ENCODE data around the gene PRSS56. TPM values are rescaled to one million over a fixed set of nuclear protein-coding genes. Genes with fewer than 3 reads are reported as not detected.

Gene PRSS56
- total and polyA plus RNA-seq, 8 donors: not detected

DNA sequence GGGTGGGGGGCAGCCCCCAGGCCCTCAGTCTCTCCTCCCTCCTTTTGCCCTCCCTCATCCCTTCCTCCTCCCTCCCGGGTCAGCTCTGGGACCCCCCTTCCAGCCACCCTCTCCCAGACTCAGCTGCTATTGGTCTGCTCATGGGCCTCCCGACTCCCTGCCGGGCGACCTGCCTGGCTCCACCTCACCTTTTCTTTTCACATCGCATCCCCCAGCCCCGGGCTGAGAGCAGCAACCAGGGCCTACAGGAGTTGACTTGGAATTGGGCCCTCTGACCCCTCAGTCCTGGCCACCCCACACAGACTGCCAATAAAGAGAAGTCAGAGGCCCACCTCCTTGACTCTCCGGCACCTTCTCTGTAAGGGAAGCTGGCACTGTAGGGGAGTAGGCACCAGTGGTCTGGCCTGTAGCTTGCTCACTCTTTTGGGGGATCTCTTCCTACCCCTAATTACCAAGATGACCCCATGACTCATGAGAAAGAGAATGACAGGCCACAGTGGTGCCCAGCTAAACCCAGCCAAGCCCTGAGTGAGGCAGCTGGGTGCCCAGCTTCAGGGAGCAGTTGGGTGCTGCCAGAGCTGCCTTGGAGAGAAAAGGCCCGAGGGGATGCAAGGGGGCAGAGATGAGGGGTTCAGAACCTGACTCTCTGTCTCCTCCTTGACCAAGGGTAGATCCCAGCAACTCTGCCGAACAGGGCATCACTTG lies 30.5 kb upstream of the PRSS56 start:
- H3K9me3 ChIP-seq: no peaks in the 10 kb centered on the region
- 63 to 74% (median 70%) methylated on average over 8 to 9 of the region's 9 CpGs for WGBS, 5 donors
- DNase-seq: no peak
- intact Hi-C loops (cut with DNase I; ENCODE audit: low total_unique reads): no loop called here
- no peak for TF ChIP-seq POLR2A (IDR thresholded peaks at IDR 0.05)
- no peak for TF ChIP-seq POLR2AphosphoS5 (IDR thresholded peaks at IDR 0.05)
- TF ChIP-seq EP300 (IDR thresholded peaks at IDR 0.05): no peak
- TF ChIP-seq, protein P1, sequence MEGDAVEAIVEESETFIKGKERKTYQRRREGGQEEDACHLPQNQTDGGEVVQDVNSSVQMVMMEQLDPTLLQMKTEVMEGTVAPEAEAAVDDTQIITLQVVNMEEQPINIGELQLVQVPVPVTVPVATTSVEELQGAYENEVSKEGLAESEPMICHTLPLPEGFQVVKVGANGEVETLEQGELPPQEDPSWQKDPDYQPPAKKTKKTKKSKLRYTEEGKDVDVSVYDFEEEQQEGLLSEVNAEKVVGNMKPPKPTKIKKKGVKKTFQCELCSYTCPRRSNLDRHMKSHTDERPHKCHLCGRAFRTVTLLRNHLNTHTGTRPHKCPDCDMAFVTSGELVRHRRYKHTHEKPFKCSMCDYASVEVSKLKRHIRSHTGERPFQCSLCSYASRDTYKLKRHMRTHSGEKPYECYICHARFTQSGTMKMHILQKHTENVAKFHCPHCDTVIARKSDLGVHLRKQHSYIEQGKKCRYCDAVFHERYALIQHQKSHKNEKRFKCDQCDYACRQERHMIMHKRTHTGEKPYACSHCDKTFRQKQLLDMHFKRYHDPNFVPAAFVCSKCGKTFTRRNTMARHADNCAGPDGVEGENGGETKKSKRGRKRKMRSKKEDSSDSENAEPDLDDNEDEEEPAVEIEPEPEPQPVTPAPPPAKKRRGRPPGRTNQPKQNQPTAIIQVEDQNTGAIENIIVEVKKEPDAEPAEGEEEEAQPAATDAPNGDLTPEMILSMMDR (IDR thresholded peaks at IDR 0.05): no peak
- H3K27me3 ChIP-seq: peaks cover 25 to 76% (median 37%) of the 10 kb centered on the region in 3 donors
- no peaks in the 10 kb centered on the region for H3K36me3 ChIP-seq
- no peak overlapping the region for H3K27ac ChIP-seq
- peaks cover 10 to 28% (median 19%) of the 10 kb centered on the region in 4 donors for H3K4me1 ChIP-seq
- no peak overlapping the region for H3K4me3 ChIP-seq

DNA sequence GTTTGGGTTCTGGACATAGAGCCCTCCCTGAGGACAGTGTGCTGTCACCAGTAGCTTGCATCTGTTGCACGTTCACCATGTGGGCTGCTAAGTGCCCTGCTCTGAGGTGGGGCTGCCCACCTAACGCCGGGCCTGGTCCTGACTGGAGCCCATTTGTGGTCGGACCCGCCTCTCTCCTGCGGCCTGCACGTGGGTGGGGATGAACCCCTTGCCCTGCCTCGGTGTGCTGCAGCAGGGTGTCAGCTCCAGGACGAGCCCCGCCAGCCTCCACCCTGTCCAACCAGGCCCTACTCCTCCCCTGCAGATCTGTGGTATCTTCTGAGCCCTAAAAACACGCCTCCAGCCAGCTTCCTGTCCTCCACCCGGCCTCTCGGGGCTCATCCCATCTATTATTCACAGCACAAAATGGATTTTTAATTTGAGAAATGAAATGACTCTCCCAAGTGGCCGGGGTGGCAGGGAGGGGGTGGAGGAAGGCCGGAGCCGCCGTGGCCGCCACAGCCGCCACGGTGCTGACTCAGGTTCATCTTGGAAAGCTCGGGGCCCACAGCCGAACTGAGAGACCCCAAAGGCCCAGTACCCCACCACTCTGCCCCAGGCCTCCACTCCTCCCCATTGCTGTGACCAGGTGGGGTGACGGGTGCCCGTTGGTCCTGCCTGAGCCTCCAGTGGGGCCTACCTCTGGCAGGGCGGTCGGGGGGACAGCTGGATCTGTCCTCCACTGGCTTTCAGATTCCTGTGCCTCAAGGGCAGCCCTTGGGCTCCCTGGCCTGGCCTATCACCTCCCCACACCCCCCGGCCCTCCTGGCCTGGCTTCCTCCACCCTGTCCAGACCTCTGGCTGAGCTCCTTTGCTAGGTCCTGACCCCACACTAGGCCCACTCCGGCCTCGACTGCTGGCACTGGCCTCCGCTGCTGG lies 29.7 kb upstream of the PRSS56 start:
- 83 to 89% (median 87%) methylated on average over 24 to 30 of the region's 30 CpGs for WGBS, 5 donors
- intact Hi-C loops (cut with DNase I; ENCODE audit: low total_unique reads): no loop called here

DNA sequence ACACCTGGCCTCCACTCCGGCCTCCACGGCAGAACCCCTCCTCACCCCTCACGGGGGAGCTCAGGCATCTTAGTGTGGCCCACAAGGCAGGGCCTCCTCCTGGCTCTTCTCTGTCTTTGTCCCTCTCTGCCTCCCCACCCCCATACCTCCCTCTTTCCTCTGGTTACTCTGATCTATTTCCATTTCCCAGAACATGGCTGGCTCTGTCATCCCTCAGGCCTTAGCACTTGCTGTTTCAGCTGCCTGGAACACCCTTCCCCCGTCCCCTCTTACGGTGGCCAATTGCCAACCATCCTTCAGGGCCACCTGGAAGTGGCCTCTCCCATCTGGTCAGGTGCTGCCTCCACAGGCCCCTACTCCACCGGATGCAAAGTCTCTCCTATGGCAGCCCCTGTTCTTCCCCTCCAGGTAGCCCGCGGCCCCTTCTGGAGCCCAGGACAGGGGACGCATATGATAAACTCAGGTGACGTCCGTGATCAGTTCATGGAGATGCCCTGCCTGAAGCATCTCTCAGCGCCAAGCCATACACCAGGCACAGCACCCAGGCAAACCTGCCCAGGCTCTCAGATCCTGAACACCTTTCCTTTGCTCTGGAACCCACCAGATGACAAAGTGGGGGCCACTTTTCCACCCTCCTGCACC lies 28.9 kb upstream of the PRSS56 start:
- 81 to 95% (median 89%) methylated on average over 12 of the region's 12 CpGs for WGBS, 5 donors
- H3K9me3 ChIP-seq: no peaks in the 10 kb centered on the region
- H3K4me3 ChIP-seq: no peak overlapping the region
- H3K27ac ChIP-seq: no peak overlapping the region
- TF ChIP-seq POLR2A (IDR thresholded peaks at IDR 0.05): no peak
- TF ChIP-seq, protein P1 (IDR thresholded peaks at IDR 0.05): no peak
- no peak for TF ChIP-seq POLR2AphosphoS5 (IDR thresholded peaks at IDR 0.05)
- TF ChIP-seq EP300 (IDR thresholded peaks at IDR 0.05): no peak
- H3K36me3 ChIP-seq: no peaks in the 10 kb centered on the region
- intact Hi-C loops (cut with DNase I; ENCODE audit: low total_unique reads): no loop called here
- no peak for DNase-seq
- H3K27me3 ChIP-seq: peaks cover 12 to 61% (median 21%) of the 10 kb centered on the region in 3 donors
- peaks cover 6 to 17% (median 11%) of the 10 kb centered on the region in 4 donors for H3K4me1 ChIP-seq

More for the DNA sequence above, 29.7 kb upstream of the PRSS56 start:
- TF ChIP-seq POLR2AphosphoS5 (IDR thresholded peaks at IDR 0.05): no peak
- no peak for TF ChIP-seq POLR2A (IDR thresholded peaks at IDR 0.05)
- TF ChIP-seq, protein P1 (IDR thresholded peaks at IDR 0.05): no peak
- TF ChIP-seq EP300 (IDR thresholded peaks at IDR 0.05): no peak
- H3K27ac ChIP-seq: no peak overlapping the region
- no peak for DNase-seq
- peaks cover 10 to 25% (median 15%) of the 10 kb centered on the region in 4 donors for H3K4me1 ChIP-seq
- H3K27me3 ChIP-seq: peaks cover 20 to 68% (median 29%) of the 10 kb centered on the region in 3 donors
- H3K36me3 ChIP-seq: no peaks in the 10 kb centered on the region
- H3K9me3 ChIP-seq: no peaks in the 10 kb centered on the region
- no peak overlapping the region for H3K4me3 ChIP-seq

DNA sequence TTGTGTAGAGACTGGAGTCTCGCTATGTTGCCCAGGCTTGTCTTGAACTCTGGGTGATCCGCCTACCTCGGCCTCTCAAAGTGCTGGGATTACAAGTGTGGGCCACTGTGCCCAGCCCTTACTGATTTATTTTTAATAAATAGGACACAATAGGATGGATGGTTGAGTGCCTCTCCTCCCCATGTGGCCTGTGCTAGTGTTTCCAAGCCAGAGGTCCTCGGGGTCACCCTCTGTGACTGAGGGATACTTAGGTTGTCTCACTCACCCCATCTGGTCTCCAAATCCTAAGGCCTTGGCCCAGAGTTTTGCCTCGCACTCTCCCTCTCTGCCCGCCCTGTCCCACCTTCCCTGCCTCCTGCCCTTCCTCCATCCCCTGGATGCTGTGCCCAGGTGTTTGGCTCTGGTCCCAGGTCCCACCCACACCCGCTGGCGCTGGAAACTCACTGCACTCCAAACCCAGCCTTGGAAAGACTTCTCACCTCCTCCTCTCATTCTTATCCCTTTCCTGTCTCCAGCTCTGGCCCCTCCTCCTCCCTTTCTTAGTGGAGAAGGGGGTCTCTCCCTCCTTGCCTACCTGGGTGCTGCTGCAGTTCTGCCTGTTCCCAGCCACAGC lies 27.8 kb upstream of the PRSS56 start:
- DNase-seq: no peak
- H3K27ac ChIP-seq: no peak overlapping the region
- peaks cover 1 to 6% (median 2%) of the 10 kb centered on the region in 4 donors for H3K4me1 ChIP-seq
- peaks cover 5 to 61% (median 10%) of the 10 kb centered on the region in 3 donors for H3K27me3 ChIP-seq
- H3K9me3 ChIP-seq: no peaks in the 10 kb centered on the region
- intact Hi-C loops (cut with DNase I; ENCODE audit: low total_unique reads): no loop called here
- 67 to 72% (median 71%) methylated on average over 8 of the region's 8 CpGs for WGBS, 5 donors
- TF ChIP-seq, protein P1 (IDR thresholded peaks at IDR 0.05): no peak
- no peak for TF ChIP-seq POLR2AphosphoS5 (IDR thresholded peaks at IDR 0.05)
- TF ChIP-seq POLR2A (IDR thresholded peaks at IDR 0.05): no peak
- TF ChIP-seq EP300 (IDR thresholded peaks at IDR 0.05): no peak
- H3K4me3 ChIP-seq: no peak overlapping the region
- H3K36me3 ChIP-seq: no peaks in the 10 kb centered on the region
